Endothelial cell of umbilical vein (primary cell): Measurements from ENCODE around the gene SNX33. TPM values are rescaled to one million over a fixed set of nuclear protein-coding genes. Genes with fewer than 3 reads are reported as not detected.

Experiments used
- BruUV-seq: library from RNA; stranded (reverse); fragments of 400-500 nt; replicated peaks from 2 replicates; lab custom pipeline; 2021; lab: Mats Ljungman, UMichigan
- CTCF ChIA-PET: fragments of 300-600, 350-600 bp; sonication (Branson Sonifier 250); formaldehyde crosslinking; loops from one replicate; lab custom pipeline; 2021; ENCODE audit warnings: antibody characterized with exemption, inconsistent platforms; lab: Charles Lee
- POLR2A ChIA-PET: fragments of 300-600, 350-600 bp; sonication (Branson Sonifier 250); formaldehyde crosslinking; loops from one replicate; lab custom pipeline; 2021; ENCODE audit warnings: antibody characterized with exemption, inconsistent platforms; lab: Charles Lee
- DNase-seq: peaks from one replicate; pipeline ENCODE4 v3.0.0-alpha.2; 2011; ENCODE audit warnings: low read depth, low spot score
- FAIRE-seq: peaks from 2 replicates; lab custom pipeline; 2011; peaks lifted over from hg19 to GRCh38; lab: Jason Lieb, UNC
- H2AFZ ChIP-seq: 2 replicates; pipeline ENCODE4 v1.6.0; 2012; ENCODE audit warnings: low read depth, low read length, control low read depth, inconsistent platforms
- H3K27ac ChIP-seq: 2 replicates; pipeline ENCODE4 v1.5.1; 2011; ENCODE audit warnings: low read depth, mild to moderate bottlenecking, control low read depth, low read length, moderate library complexity; ENCODE audit not compliant: insufficient read depth
- H3K27me3 ChIP-seq, 2 experiments: 2 replicates each; pipeline versions ENCODE4 v1.6.0 to v1.6.1; 2011; ENCODE audit warnings: low read length in 2 of 2, mixed read lengths in 1 of 2; ENCODE audit not compliant: control insufficient read depth in 2 of 2, insufficient read depth in 2 of 2
- H3K36me3 ChIP-seq, 2 experiments: 2 replicates in 1 of 2; 3 replicates in 1 of 2; pipeline ENCODE4 v1.5.1; 2011; ENCODE audit warnings: low read length in 2 of 2, mild to moderate bottlenecking in 1 of 2, moderate library complexity in 1 of 2; ENCODE audit not compliant: control insufficient read depth in 2 of 2, insufficient read depth in 2 of 2; ENCODE audit errors: extremely low read depth in 1 of 2
- H3K4me1 ChIP-seq: 3 replicates; pipeline ENCODE4 v1.5.1; 2011; ENCODE audit warnings: mild to moderate bottlenecking, low read length; ENCODE audit not compliant: control insufficient read depth, insufficient read depth; ENCODE audit errors: extremely low read depth
- H3K4me2 ChIP-seq: 2 replicates; pipeline ENCODE4 v1.6.1; 2011; ENCODE audit warnings: low read length, control low read depth, mixed read lengths; ENCODE audit not compliant: insufficient read depth
- H3K4me3 ChIP-seq, 3 experiments: fragments of 200-600 bp in 1 of 3; sonication (generic), shearing (Covaris generic) in 1 of 3; replicated peaks in 1 of 3; 2 replicates each; pipeline ENCODE4 v1.5.1; 2011 to 2016; ENCODE audit warnings: control low read depth in 3 of 3, low read length in 3 of 3, mild to moderate bottlenecking in 2 of 3, inconsistent platforms in 1 of 3, low read depth in 1 of 3, moderate library complexity in 1 of 3; ENCODE audit not compliant: insufficient read depth in 1 of 3
- H3K79me2 ChIP-seq: 2 replicates; pipeline ENCODE4 v1.6.0; 2012; ENCODE audit warnings: low read length, inconsistent platforms; ENCODE audit not compliant: control insufficient read depth, insufficient read depth
- H3K9ac ChIP-seq: replicated peaks from 2 replicates; pipeline ENCODE3; 2011; ENCODE audit warnings: low read length, control low read depth; ENCODE audit not compliant: insufficient read depth; ENCODE audit errors: extremely low read depth
- H3K9me1 ChIP-seq: replicated peaks from 3 replicates; pipeline ENCODE4 v1.6.0; 2011; ENCODE audit warnings: mild to moderate bottlenecking, low read length; ENCODE audit not compliant: control insufficient read depth, insufficient read depth; ENCODE audit errors: extremely low read depth
- H3K9me3 ChIP-seq: replicated peaks from 2 replicates; pipeline ENCODE4 v1.5.1; 2012; ENCODE audit warnings: low read length, inconsistent platforms; ENCODE audit not compliant: control insufficient read depth, insufficient read depth
- H4K20me1 ChIP-seq: replicated peaks from 2 replicates; pipeline ENCODE3; 2011; ENCODE audit warnings: mild to moderate bottlenecking, low read length; ENCODE audit not compliant: control insufficient read depth, insufficient read depth; ENCODE audit errors: extremely low read depth
- EZH2 ChIP-seq: IDR thresholded peaks from 2 replicates; pipeline ENCODE4 v1.6.1; 2012; ENCODE audit warnings: borderline replicate concordance, low read depth, mild to moderate bottlenecking, moderate library complexity, low read length, inconsistent platforms; ENCODE audit not compliant: severe bottlenecking
- FOS ChIP-seq: IDR thresholded peaks from 2 replicates; pipeline ENCODE4 v1.6.1; 2011; ENCODE audit warnings: mild to moderate bottlenecking, low read length, moderate library complexity, borderline replicate concordance; ENCODE audit not compliant: insufficient read depth
- JUN ChIP-seq: IDR thresholded peaks from 2 replicates; pipeline ENCODE4 v1.6.1; 2011; ENCODE audit warnings: borderline replicate concordance, low read depth; ENCODE audit not compliant: insufficient read length, insufficient read depth
- MYC ChIP-seq: IDR thresholded peaks from one replicate; pipeline ENCODE4 v1.6.1; 2011; ENCODE audit warnings: mild to moderate bottlenecking, low read depth, low read length
- POLR2A ChIP-seq: IDR thresholded peaks from 2 replicates; pipeline ENCODE4 v1.6.1; 2012; ENCODE audit warnings: low read depth, mild to moderate bottlenecking, control low read depth, low read length
- POLR2AphosphoS5 ChIP-seq: IDR thresholded peaks from 2 replicates; pipeline ENCODE4 v1.6.1; 2012; ENCODE audit warnings: low read depth, mild to moderate bottlenecking, control low read depth, low read length, moderate library complexity; ENCODE audit not compliant: insufficient read depth
- dilution Hi-C: fragments of 300-500 bp; cut with MboI; formaldehyde crosslinking; loops from one replicate; pipeline ENCODE4 v1.15.0; 2019; ENCODE audit warnings: low sequenced_read_pairs; ENCODE audit not compliant: extremely low pct_ligation_motif_present
- intact Hi-C: fragments of 100-400 bp; cut with micrococcal nuclease; formaldehyde crosslinking; loops from one replicate; pipeline ENCODE4 v1.10.0; 2022
- polyA plus RNA-seq, 4 experiments: library from polyadenylated mRNA; depleted of rRNA in 3 of 4; stranded (reverse) in 3 of 4; unstranded in 1 of 4; fragments of >200 nt; gene quantifications; 2 replicates each; pipeline versions ENCODE4 v1.2.1 to v1.2.3, GENCODE V29; 2011 to 2012; ENCODE audit warnings: missing spikeins in 1 of 4
- total RNA-seq: library from RNA; stranded (reverse); gene quantifications from 2 replicates; pipeline ENCODE4 v1.2.3, GENCODE V29; 2021
- TF ChIP-seq, protein P1 (sequence below), 2 donors: IDR thresholded peaks; 1 replicate in 1 of 2; 2 replicates in 1 of 2; pipeline ENCODE4 v1.5.1; 2011; ENCODE audit warnings: low read length in 2 of 2, mild to moderate bottlenecking in 2 of 2, moderate library complexity in 2 of 2, control low read depth in 1 of 2, inconsistent platforms in 1 of 2, low read depth in 1 of 2; ENCODE audit not compliant: insufficient read depth in 1 of 2; ENCODE audit errors: extremely low read depth in 1 of 2

SNX33 gene
- total and polyA plus RNA-seq, 2 donors (not counting 3 experiments of a cell fraction or from before 2014, with no cell fraction given) = 7.9 to 12.6 TPM

DNA sequence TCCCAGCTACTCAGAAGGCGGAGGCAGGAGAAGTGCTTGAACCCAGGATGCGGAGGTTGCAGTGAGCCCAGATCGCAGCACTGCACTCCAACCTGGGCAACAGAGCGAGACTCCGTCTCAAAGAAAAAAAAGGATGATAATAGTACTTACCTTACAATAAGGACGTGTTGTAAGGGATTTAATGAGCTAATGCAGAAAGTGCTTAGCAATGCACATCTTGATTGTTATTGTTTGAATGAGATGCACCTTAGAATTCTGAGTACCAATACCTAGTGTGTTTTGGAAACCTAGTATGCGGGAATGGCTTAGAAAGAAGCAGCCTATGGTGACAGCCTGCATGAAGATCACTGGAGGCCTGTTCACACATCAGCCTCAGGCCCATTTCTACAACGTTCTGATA, 41.7 kb upstream of the SNX33 start:
- ChIA-PET CTCF (interaction anchor here (0.6 to 1.0 kb wide), 2 partner anchors 8 to 97 kb away, joined by 3 read pairs; no protein-coding TSS in a partner anchor), POLR2A (no interaction called here)
- Histone ChIP-seq H3K9me1 (no peaks in the 10 kb centered on the region), H3K27ac (no peak overlapping the region), H3K79me2 (no peaks in the 10 kb centered on the region), H3K27me3 (no peaks in the 10 kb centered on the region), H3K9ac (no peak overlapping the region), H2AFZ (no peak overlapping the region), H3K36me3 (peaks cover 8 to 21% of the 10 kb centered on the region in 2 experiments), H3K4me3 (no peak overlapping the region), H4K20me1 (no peaks in the 10 kb centered on the region), H3K9me3 (no peaks in the 10 kb centered on the region), H3K4me1 (no peaks in the 10 kb centered on the region), H3K4me2 (no peak overlapping the region)
- FAIRE-seq (peak; percentile 31), DNase-seq (no peak)
- dilution Hi-C loops (no loop called here), intact Hi-C loops (no loop called here)
- TF ChIP-seq JUN (no peak), POLR2A (no peak), FOS (no peak), MYC (no peak), EZH2 (no peak)
- BruUV-seq = no TSS peak

DNA sequence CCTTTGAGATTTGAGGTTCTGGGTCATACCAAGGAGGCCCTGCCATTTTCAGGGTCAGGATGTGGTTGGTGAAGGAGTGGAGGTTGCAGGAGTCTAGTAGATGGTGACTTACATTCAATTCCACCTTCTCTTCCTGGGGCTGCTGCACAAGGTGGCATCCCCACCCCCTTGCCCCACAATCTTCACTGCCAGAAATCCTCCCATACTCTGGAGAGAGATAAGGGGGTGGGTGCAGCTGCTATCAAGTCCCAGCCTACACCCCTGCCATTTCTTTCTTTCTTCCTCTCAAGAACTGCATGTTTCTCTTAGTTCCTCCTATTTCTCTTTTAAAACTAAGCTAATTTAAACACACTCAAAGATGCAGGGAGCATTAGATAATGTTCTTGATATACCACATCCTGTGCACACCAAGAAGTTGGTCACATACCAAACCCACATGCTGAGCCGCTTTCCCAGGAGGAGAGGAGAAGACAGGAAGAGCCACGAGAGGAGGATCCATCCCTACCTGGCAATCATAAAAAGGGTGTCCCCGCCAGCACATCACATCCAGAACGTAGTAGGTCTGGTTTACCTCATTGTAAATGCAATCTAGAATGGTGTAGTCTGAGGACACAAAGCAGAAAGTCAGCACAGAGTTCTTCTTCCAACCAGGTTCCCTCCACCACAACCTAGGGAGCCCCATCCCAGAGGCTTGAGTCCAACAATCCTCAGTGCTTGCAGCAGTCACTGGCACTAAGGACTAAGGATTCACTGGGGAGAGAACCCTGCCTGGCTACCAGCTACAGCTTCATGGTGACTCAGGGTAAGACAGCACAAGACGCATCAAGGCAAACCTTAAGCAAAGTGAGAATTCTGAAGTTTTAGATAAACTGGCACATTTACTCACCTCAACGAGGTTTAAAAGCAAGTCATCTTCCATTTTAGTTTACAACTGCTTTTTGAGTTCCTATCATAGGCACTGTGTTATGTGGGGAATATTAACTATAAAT, 40.7 kb upstream of the SNX33 start:
- FAIRE-seq (no peak), DNase-seq (no peak)
- dilution Hi-C loops = no loop called here
- Histone ChIP-seq H4K20me1 (no peaks in the 10 kb centered on the region), H3K9ac (no peak overlapping the region), H3K9me3 (no peaks in the 10 kb centered on the region), H3K4me1 (no peaks in the 10 kb centered on the region), H2AFZ (no peak overlapping the region), H3K9me1 (no peaks in the 10 kb centered on the region), H3K27me3 (no peaks in the 10 kb centered on the region), H3K79me2 (no peaks in the 10 kb centered on the region), H3K27ac (no peak overlapping the region), H3K4me3 (no peak overlapping the region), H3K36me3 (peaks cover 8 to 21% of the 10 kb centered on the region in 2 experiments), H3K4me2 (no peak overlapping the region)
- BruUV-seq = no TSS peak
- intact Hi-C loops = no loop called here
- POLR2A ChIA-PET = no interaction called here
- TF ChIP-seq FOS (no peak), POLR2A (no peak), MYC (no peak), POLR2AphosphoS5 (no peak)
- TF ChIP-seq, protein P1, sequence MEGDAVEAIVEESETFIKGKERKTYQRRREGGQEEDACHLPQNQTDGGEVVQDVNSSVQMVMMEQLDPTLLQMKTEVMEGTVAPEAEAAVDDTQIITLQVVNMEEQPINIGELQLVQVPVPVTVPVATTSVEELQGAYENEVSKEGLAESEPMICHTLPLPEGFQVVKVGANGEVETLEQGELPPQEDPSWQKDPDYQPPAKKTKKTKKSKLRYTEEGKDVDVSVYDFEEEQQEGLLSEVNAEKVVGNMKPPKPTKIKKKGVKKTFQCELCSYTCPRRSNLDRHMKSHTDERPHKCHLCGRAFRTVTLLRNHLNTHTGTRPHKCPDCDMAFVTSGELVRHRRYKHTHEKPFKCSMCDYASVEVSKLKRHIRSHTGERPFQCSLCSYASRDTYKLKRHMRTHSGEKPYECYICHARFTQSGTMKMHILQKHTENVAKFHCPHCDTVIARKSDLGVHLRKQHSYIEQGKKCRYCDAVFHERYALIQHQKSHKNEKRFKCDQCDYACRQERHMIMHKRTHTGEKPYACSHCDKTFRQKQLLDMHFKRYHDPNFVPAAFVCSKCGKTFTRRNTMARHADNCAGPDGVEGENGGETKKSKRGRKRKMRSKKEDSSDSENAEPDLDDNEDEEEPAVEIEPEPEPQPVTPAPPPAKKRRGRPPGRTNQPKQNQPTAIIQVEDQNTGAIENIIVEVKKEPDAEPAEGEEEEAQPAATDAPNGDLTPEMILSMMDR (IDR thresholded peaks at IDR 0.05; ENCODE audit: extremely low read depth in 1 of 2, insufficient read depth in 1 of 2, low read depth in 1 of 2, low read length in 2 of 2) = no peak
- CTCF ChIA-PET = interaction anchor here (0.6 to 1.4 kb wide), 4 partner anchors 9 to 98 kb away, joined by 3 to 4 read pairs (median 3); no protein-coding TSS in a partner anchor
